CD4-positive, alpha-beta T cell (primary cell): ENCODE results near the gene FOXB1. TPM values are rescaled to one million over a fixed set of nuclear protein-coding genes. Genes with fewer than 3 reads are reported as not detected.

Source experiments
- ATAC-seq: fragments of 200-7000 bp; cut with Tn5 transposase; one replicate; pipeline ENCODE4 v1.10.0; 2022; ENCODE audit warnings: mild to moderate bottlenecking; ENCODE audit not compliant: poor library complexity
- CTCF ChIA-PET: fragments of 350-600 bp; sonication (Branson Sonifier 250); formaldehyde crosslinking; loops from one replicate; lab custom pipeline; 2021; ENCODE audit warnings: antibody characterized with exemption, inconsistent platforms; lab: Charles Lee
- POLR2A ChIA-PET: fragments of 350-600 bp; sonication (Branson Sonifier 250); formaldehyde crosslinking; loops from one replicate; lab custom pipeline; 2021; ENCODE audit warnings: antibody characterized with exemption, inconsistent platforms; lab: Charles Lee
- DNase-seq, 14 experiments: peaks; one replicate each; pipeline ENCODE4 v3.0.0-alpha.2; 2013 to 2020; ENCODE audit warnings: mixed read lengths in 2 of 14
- H3K27ac ChIP-seq, 2 donors: one replicate each; pipeline versions ENCODE4 v1.5.1 to v1.7.0; 2013; ENCODE audit warnings: low read length in 2 of 2, low read depth in 1 of 2, mild to moderate bottlenecking in 1 of 2
- H3K27me3 ChIP-seq, 2 experiments: 1 replicate in 1 of 2; 2 replicates in 1 of 2; pipeline versions ENCODE4 v1.6.1 to v1.7.0; 2013; ENCODE audit warnings: low read length in 2 of 2, control low read depth in 1 of 2, mild to moderate bottlenecking in 1 of 2, moderate library complexity in 1 of 2; ENCODE audit not compliant: insufficient read depth in 2 of 2, control insufficient read depth in 1 of 2
- H3K36me3 ChIP-seq: one replicate; pipeline ENCODE4 v1.6.1; 2013; ENCODE audit warnings: low read length, control low read depth; ENCODE audit not compliant: insufficient read depth
- H3K4me1 ChIP-seq: one replicate; pipeline ENCODE4 v1.6.1; 2013; ENCODE audit warnings: low read length, control low read depth; ENCODE audit not compliant: insufficient read depth
- H3K4me3 ChIP-seq: one replicate; pipeline ENCODE4 v1.5.1; 2013; ENCODE audit warnings: mild to moderate bottlenecking, low read length, moderate library complexity
- H3K9me3 ChIP-seq, 2 experiments: 1 replicate in 1 of 2; 2 replicates in 1 of 2; pipeline versions ENCODE4 v1.6.1 to v1.7.0; 2013; ENCODE audit warnings: low read length in 2 of 2, mild to moderate bottlenecking in 2 of 2, control low read depth in 1 of 2, moderate library complexity in 1 of 2; ENCODE audit not compliant: control insufficient read depth in 1 of 2, insufficient read depth in 1 of 2
- H3K27ac Mint-ChIP-seq: one replicate; pipeline ENCODE4 v1.8.0; 2020; ENCODE audit warnings: mixed read lengths
- H3K27me3 Mint-ChIP-seq: one replicate; pipeline ENCODE4 v1.8.0; 2021; ENCODE audit warnings: mixed read lengths
- H3K36me3 Mint-ChIP-seq: one replicate; pipeline ENCODE4 v1.8.0; 2021; ENCODE audit warnings: low read depth, mixed read lengths
- H3K4me1 Mint-ChIP-seq: one replicate; pipeline ENCODE4 v1.8.0; 2021; ENCODE audit warnings: low read depth, mixed read lengths
- H3K4me3 Mint-ChIP-seq: one replicate; pipeline ENCODE4 v1.8.0; 2020; ENCODE audit warnings: mild to moderate bottlenecking, mixed read lengths
- H3K9me3 Mint-ChIP-seq: one replicate; pipeline ENCODE4 v1.8.0; 2020; ENCODE audit warnings: mixed read lengths
- intact Hi-C, 2 experiments: fragments of 100-400 bp; cut with DNase I in 1 of 2; cut with micrococcal nuclease in 1 of 2; formaldehyde crosslinking; loops; one replicate each; pipeline versions ENCODE4 v1.15.1 to v1.9.0; 2023 to 2025; cut with DNase I, micrococcal nuclease
- total RNA-seq, 174 experiments: library from RNA in 2 of 174; stranded (reverse) in 2 of 174; gene quantifications; one replicate each; pipeline ENCODE4 v1.2.3 and lab custom pipeline; 2021 to 2026
- TF ChIP-seq, protein P1 (sequence below): fragments of 200-600 bp; IDR thresholded peaks from one replicate; pipeline ENCODE4 v1.8.0; 2022; ENCODE audit warnings: antibody characterized with exemption, mild to moderate bottlenecking

Gene FOXB1
- total RNA-seq, 2 experiments from 2014 or later = 0.14 to 0.19 TPM

DNA sequence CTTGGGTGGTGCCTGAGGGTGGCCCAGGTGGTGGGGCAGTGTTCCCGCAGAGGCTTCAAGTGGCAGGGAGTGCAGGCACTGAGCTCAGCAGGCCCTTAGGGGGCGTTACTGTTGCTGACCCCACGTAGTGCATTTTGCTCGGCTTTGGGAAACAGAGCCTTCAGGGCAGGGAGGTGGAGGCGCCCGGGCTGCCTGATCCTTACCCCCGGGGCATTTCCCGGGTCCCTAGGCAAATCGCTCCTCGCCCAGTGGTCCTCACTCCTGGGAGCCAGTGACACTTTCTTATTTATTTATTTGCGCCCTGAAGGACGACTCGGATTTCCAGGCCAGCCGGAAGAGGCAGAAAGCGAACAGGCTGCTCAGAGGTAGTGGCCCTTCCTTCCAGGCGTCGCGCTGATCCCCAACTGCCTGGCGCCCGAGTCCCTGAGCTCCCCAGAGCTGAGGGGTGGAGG, 10.1 kb upstream of the FOXB1 start:
- intact Hi-C loops = loop anchor here in 1 of 2 experiments (5.0 to 10.0 kb wide), 3 partner anchors 242 to 581 kb away; partner anchors contain the start of gene ANXA2

DNA sequence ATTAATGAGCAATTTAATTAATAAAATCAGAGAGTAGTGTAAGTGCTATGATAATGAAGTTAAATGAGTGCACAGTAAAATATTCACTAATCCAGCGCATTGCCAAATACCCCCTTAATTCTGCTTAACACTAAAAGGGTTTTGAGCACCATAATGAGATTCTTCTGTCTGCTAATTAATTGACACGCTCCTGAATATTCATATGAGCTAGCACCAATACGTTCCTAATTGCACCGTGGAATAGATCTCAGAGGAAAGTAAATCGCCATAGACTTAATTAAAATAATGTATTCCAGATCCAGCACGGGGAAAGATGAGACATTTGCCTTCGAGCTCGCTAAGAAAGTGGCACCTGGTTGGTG, 9.6 kb upstream of the FOXB1 start:
- no peak overlapping the region for H3K27ac Mint-ChIP-seq
- Histone ChIP-seq H3K4me3 (no peak overlapping the region), H3K27me3 (peaks cover 69 to 82% of the 10 kb centered on the region in 2 experiments), H3K9me3 (peaks cover 0 to 39% of the 10 kb centered on the region in 2 experiments), H3K4me1 (peaks cover 40% of the 10 kb centered on the region), H3K27ac (no peak overlapping the region), H3K36me3 (no peaks in the 10 kb centered on the region)
- no peak for DNase-seq
- TF ChIP-seq, protein P1, sequence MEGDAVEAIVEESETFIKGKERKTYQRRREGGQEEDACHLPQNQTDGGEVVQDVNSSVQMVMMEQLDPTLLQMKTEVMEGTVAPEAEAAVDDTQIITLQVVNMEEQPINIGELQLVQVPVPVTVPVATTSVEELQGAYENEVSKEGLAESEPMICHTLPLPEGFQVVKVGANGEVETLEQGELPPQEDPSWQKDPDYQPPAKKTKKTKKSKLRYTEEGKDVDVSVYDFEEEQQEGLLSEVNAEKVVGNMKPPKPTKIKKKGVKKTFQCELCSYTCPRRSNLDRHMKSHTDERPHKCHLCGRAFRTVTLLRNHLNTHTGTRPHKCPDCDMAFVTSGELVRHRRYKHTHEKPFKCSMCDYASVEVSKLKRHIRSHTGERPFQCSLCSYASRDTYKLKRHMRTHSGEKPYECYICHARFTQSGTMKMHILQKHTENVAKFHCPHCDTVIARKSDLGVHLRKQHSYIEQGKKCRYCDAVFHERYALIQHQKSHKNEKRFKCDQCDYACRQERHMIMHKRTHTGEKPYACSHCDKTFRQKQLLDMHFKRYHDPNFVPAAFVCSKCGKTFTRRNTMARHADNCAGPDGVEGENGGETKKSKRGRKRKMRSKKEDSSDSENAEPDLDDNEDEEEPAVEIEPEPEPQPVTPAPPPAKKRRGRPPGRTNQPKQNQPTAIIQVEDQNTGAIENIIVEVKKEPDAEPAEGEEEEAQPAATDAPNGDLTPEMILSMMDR = no peak
- no peaks in the 10 kb centered on the region for H3K36me3 Mint-ChIP-seq
- H3K4me3 Mint-ChIP-seq = peak overlapping the region; percentile 21
- H3K27me3 Mint-ChIP-seq = peaks cover 94% of the 10 kb centered on the region
- intact Hi-C loops = loop anchor here in 1 of 2 experiments (5.0 to 10.0 kb wide), 3 partner anchors 242 to 580 kb away; partner anchors contain the start of gene ANXA2
- ChIA-PET POLR2A (interaction anchor here (0.6 to 3.4 kb wide), 4 partner anchors 10 to 41 kb away, joined by 3 to 13 read pairs (median 4); partner anchors contain the start of gene FOXB1), CTCF (interaction anchor here (0.8 kb wide), 1 partner anchor 242 kb away, joined by 3 read pairs; no protein-coding TSS in a partner anchor)
- H3K4me1 Mint-ChIP-seq = peaks cover 51% of the 10 kb centered on the region
- H3K9me3 Mint-ChIP-seq = no peaks in the 10 kb centered on the region
- ATAC-seq = no peak

More for the DNA sequence above, 10.1 kb upstream of the FOXB1 start:
- peaks cover 0 to 38% of the 10 kb centered on the region in 2 experiments for H3K9me3 ChIP-seq
- Mint-ChIP-seq H3K36me3 (no peaks in the 10 kb centered on the region), H3K4me1 (peaks cover 46% of the 10 kb centered on the region), H3K27ac (no peak overlapping the region), H3K9me3 (no peaks in the 10 kb centered on the region), H3K27me3 (peaks cover 90% of the 10 kb centered on the region), H3K4me3 (no peak overlapping the region)
- ChIA-PET POLR2A (interaction anchor here (1.1 to 3.4 kb wide), 4 partner anchors 10 to 18 kb away, joined by 3 to 13 read pairs (median 4); partner anchors contain the start of gene FOXB1), CTCF (no interaction called here)
- no peak overlapping the region for H3K27ac ChIP-seq
- peaks cover 63 to 76% of the 10 kb centered on the region in 2 experiments for H3K27me3 ChIP-seq
- DNase-seq = peak in 1 of 14 experiments; percentile 29
- H3K36me3 ChIP-seq = no peaks in the 10 kb centered on the region
- TF ChIP-seq, protein P1 = no peak
- ATAC-seq = no peak
- H3K4me3 ChIP-seq = no peak overlapping the region
- H3K4me1 ChIP-seq = peaks cover 35% of the 10 kb centered on the region

DNA sequence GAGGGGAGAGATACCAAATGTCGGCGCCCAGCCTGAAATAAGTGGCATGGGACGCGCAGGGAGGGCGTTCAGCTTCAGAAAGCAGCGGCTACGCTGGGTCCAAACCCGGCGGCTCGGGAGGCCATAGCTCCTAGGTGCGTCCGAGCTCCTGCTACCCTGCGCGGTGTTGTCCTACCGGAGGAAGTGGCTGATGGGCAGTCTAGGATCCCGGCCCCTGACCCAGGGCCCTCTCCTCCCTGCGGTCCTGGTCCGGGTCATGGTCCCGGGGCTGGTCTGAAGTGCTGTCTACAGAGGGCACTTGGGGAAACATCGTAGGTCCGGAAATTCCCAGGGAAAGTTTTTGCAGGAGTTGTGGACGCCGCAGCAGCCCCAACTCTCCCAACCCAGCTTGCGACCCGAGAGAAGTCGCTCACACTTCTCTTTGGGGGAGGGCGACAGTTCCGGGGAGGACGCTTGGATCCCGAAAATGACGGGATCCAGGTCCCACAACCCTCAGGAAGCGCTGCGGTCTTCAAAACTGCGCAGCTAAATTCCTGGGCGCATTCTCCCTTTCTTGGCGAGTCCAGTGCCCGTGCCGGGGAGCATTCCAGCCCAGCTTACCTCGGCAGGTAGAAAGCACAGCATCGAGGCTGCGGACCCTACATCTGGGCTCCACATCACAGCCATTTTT, 9.1 kb upstream of the FOXB1 start:
- intact Hi-C loops = loop anchor here (1.0 to 10.0 kb wide), 7 partner anchors 38 to 580 kb away; partner anchors contain the start of gene ANXA2 (in 1 of the 2)
- Mint-ChIP-seq H3K27ac (no peak overlapping the region), H3K36me3 (no peaks in the 10 kb centered on the region), H3K27me3 (peaks cover 95% of the 10 kb centered on the region), H3K9me3 (no peaks in the 10 kb centered on the region), H3K4me3 (peak overlapping the region; percentile 21), H3K4me1 (peaks cover 52% of the 10 kb centered on the region)
- Histone ChIP-seq H3K27me3 (peaks cover 74 to 87% of the 10 kb centered on the region in 2 experiments), H3K9me3 (peaks cover 0 to 44% of the 10 kb centered on the region in 2 experiments), H3K4me1 (peaks cover 45% of the 10 kb centered on the region), H3K27ac (no peak overlapping the region), H3K36me3 (no peaks in the 10 kb centered on the region), H3K4me3 (no peak overlapping the region)
- CTCF ChIA-PET = interaction anchor here (0.8 kb wide), 1 partner anchor 243 kb away, joined by 3 read pairs; no protein-coding TSS in a partner anchor
- POLR2A ChIA-PET = interaction anchor here (0.6 to 3.4 kb wide), 3 partner anchors 9 to 41 kb away, joined by 3 to 13 read pairs (median 3); partner anchors contain the start of gene FOXB1
- peak in 2 of 14 experiments; percentile 24 to 31 for DNase-seq
- TF ChIP-seq, protein P1 = no peak
- no peak for ATAC-seq
